ENCODE results near the gene ZNF385D.

ZNF385D gene

GRCh38 chr3:21585216-21585740 is 165.7 kb downstream of the ZNF385D start:
- no peak for DNase-seq

DNA sequence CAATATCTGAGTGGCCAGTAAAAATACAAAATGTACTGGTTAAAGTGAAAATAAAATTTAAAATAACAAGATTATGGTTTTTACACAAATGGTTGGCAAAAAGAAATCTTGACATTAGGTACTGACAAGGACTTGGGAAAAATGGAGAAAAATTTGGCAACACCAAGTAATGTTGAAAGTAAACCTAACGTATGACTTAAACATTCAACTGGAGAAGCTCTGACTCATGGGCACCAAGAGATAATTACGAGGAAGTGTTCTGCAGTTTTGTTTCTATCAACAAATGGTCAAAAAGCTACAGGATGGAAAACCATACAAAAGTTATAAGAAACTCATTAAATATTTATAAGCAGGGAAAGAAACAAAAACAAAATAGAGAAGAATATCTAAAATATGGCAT is 177.7 kb downstream of the ZNF385D start:
- DNase-seq: no peak

DNA sequence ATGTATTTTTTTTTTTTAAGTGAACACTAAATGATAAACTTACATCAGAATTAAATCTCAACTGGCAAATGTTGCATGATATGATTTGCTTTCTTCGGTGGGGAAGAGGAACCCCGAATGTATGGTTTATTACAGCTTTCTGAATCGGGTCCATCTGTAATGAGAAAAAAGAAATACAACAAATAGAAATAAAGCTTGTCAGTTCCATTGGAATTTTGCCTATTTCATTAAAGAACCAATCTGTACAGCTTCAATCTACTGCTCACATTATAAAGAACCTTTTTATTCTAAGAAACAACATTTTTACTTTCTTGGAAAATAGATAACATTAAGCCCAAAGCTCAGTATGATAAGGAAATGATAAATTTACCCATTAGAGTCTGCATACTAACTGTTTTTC is 186.5 kb downstream of the ZNF385D start:
- no peak for DNase-seq

GRCh38 chr3:21562243-21562642 is 188.8 kb downstream of the ZNF385D start:
- no peak for DNase-seq

- DNase-seq: no peak
Observed at GRCh38 chr3:21561472-21561871, 189.5 kb downstream of the ZNF385D start.

GRCh38 chr3:21551019-21551418 is 200.0 kb downstream of the ZNF385D start:
- DNase-seq: no peak

DNA sequence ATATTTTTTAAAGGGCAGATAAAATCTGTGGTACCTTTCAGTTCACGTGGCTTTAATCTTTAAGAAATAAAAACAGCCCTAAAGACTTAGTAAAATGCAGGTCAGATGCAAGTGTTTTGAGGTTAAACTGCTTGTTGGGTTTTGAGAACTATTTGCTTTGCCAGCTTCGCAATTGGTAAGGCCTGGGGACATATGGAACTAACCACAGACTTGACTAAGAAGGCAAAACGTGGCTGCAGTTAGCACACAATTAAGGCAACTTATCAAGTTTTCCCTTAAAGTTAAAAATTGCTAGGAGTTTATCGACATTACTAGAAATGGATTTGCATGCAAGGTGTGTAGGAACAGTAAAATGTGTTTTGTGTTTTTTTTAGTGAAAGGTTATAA is 206.9 kb downstream of the ZNF385D start:
- no peak for DNase-seq

DNA sequence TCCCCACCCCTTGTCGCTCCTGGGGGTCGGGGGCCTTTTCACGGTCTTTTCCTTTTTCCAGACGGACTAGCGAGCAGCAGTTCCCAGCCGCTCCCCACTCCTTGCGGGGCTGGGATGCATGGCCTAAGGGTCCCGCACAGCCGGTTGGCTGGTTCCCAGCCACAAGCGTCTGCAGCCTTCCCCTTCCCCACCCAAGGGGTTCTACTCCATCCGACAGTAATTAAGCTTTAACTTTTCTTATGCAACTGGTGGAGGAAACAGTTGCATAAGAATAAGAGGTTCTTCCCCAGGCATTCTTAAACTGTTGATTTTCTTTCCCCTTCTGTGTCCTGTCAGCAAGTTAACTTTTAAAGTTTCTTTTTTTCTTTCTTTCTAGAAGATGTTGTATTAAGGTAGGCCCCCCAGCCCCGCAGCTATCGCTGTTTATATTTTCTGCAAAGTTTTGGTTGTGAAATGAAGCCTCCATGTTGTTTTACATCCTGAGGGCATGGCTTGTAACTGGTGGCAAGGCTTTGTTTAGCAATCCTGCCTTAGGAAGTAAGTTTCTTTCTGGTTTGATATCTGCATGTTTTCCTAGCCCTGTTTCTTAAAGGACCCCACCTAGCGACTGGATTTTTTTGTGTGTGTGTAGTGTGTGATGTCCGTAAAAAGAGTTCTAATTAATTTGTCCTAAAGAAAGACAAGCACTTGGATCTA is 207.5 kb downstream of the ZNF385D start:
- DNase-seq: no peak

GRCh38 chr3:21542656-21543379 is 208.2 kb downstream of the ZNF385D start:
- no peak for DNase-seq

GRCh38 chr3:21540265-21540664 is 210.7 kb downstream of the ZNF385D start:
- DNase-seq: no peak

- DNase-seq: no peak
Observed at GRCh38 chr3:21534462-21534861, 216.5 kb downstream of the ZNF385D start.

DNA sequence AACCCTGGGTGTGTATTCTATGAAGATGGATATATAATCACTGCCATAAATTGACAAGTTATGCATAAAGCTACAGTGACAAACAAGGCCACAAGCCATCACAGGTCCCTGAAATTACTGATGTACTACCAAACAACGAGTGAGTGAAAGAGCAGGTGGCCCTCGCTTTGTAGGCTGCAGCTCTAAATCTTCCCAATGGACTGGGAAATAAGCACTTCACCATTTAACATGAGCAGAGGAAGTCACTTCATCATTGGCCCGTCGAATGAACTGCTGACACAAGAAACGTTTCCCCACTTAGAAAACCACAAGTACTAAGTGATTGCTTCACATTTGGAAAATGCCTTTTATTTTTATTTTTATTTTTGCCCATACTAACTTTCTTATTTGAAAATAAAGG is 218.0 kb downstream of the ZNF385D start:
- no peak for DNase-seq

- no peak for DNase-seq
Observed at GRCh38 chr3:21531909-21532308, 219.1 kb downstream of the ZNF385D start.

DNA sequence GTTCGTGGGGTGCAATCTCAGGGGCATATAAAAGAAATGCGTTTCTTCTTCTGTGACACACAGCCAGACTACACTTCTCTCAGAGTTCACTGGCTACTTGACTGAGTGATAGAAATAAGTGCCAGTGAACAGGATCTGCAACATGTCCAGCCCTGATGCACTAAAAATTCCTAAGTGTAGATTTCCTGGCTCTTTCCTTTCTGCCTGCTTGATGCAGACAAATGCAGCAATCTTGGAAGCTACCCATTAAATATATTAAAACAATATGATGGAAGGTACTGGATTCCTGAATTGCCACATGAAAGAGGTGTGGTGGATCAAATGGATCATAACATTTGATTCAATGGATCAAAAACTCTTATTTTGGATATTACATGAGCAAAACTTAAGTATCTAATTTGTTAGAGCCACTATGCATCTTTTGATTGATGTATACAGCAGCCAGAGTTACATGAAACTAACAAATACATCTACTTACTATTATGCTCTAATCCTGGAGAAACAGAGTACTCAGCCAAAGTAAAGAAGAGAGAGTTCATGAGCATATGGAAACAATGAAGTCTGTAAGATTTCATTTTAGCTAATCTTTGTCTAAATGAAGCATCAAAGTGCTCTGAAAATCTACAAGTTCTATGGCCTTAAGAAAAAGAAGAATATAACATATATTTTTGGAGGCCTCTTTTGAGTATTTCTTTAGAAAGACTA is 222.6 kb downstream of the ZNF385D start:
- no peak for DNase-seq

- no peak for DNase-seq
Observed at GRCh38 chr3:21526461-21526860, 224.5 kb downstream of the ZNF385D start.

GRCh38 chr3:21524133-21524532 is 226.9 kb downstream of the ZNF385D start:
- no peak for DNase-seq

DNA sequence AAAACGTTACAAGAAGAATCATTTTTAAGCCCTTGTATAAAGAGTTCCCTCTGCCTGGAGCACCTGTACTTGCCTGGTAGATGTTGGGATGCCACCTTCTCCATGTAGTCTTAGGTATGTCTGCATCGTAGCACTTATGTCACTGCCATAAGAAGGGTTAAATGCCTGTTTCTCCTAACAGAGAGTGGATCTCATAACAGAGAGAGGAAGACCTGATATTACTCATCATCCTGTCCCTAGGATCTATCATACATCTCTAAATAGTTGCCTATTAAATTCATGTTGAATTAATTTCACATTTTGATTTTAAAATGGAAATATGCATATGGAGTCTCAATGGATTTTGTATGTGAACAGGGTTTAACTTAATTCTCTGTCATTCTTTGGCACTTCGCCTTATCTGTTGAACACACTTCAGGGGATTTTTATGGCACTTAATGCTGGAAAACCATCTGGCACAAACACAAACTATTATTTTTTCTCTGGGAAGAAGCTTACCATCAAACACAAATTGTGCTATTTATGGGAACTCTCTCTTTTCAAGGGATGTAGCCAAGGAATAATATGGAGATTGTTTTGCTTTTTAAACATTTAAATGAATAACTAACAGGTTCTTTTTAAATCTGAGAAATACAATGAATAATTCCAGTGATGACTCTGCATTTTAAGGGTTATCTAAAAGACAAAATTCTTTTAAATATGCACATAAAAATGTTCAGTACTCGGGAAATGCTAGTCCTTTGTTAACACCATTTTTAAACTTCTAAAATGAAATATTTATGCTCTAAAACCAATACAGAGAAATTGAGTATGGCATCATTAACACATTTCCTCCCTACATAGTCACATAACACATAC is 230.7 kb downstream of the ZNF385D start:
- DNase-seq: no peak

DNA sequence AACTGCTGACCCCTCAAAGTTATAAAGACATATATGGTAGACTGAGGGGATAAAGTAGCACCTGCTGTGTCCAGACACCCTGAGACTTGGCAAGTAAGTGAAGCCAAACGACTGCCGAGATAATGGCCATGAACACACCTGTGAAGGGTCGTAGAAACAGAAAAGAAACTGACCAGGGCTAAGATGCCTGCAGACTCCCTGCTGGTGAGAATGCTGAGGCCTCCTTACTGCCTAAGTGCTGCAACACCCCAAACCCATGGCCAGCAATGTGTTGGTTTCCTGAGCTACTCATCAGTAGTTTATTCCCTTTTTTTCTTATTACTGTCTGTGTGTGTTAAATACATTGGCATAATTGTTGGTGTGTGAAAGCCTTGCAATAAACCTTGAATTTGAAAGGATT is 233.8 kb downstream of the ZNF385D start:
- DNase-seq: no peak

DNA sequence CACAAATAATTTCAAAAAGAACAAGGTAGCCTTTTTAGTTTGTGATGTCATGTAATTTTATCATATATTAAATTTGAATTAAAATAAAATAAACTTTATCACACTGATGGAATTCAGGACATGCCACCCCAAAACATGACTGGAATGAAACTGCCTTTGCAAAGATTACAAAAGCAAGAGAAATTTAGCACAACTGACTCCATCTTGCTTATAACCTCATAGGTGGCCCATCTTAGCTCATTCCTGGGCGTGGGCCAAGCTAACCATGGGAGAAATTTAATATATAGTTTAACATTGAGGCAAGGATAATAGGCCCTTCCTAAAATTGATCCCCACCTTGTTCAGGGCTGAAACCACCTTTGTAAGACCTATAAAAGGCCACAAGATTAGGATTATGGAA is 235.6 kb downstream of the ZNF385D start:
- no peak for DNase-seq

GRCh38 chr3:21509731-21510470 is 241.1 kb downstream of the ZNF385D start:
- DNase-seq: no peak

GRCh38 chr3:21508246-21508645 is 242.8 kb downstream of the ZNF385D start:
- DNase-seq: no peak

All from NCI-H748 treated with DMSO at 0.1 percent for 48 hours (cell line).